H1 (cell line): ENCODE data around the gene AKAP8. TPM values are rescaled to one million over a fixed set of nuclear protein-coding genes. Genes with fewer than 3 reads are reported as not detected.

Experiments
- CTCF ChIA-PET: fragments of 300-600 bp; sonication (Branson Sonifier 250); formaldehyde crosslinking; loops from one replicate; lab custom pipeline; 2021; ENCODE audit not compliant: partially characterized antibody; lab: Charles Lee
- POLR2A ChIA-PET: fragments of 300-600 bp; sonication (Branson Sonifier 250); formaldehyde crosslinking; loops from one replicate; lab custom pipeline; 2021; ENCODE audit warnings: inconsistent platforms; ENCODE audit not compliant: partially characterized antibody; lab: Charles Lee
- DNase-seq, 2 experiments: peaks; one replicate each; pipeline versions ENCODE4 v3.0.0 to v3.0.0-alpha.2; 2010 to 2022; ENCODE audit warnings: low spot score in 2 of 2, low read depth in 1 of 2, mixed read lengths in 1 of 2
- FAIRE-seq: peaks from 2 replicates; lab custom pipeline; 2011; peaks lifted over from hg19 to GRCh38; lab: Jason Lieb, UNC
- H2AFZ ChIP-seq: 2 replicates; pipeline ENCODE4 v1.8.1; 2012; ENCODE audit warnings: low read length, inconsistent platforms
- H2AK5ac ChIP-seq: 2 replicates; pipeline ENCODE4 v1.6.1; 2013; ENCODE audit warnings: low read depth, low read length
- H2BK120ac ChIP-seq: replicated peaks from 2 replicates; pipeline ENCODE3; 2013; ENCODE audit warnings: low read depth, low read length, inconsistent platforms
- H2BK12ac ChIP-seq: 2 replicates; pipeline ENCODE4 v1.6.1; 2013; ENCODE audit warnings: low read depth, low read length
- H2BK15ac ChIP-seq: 2 replicates; pipeline ENCODE4 v1.6.1; 2013; ENCODE audit warnings: low read length
- H2BK20ac ChIP-seq: 2 replicates; pipeline ENCODE4 v1.6.1; 2013; ENCODE audit warnings: low read length
- H2BK5ac ChIP-seq: 2 replicates; pipeline ENCODE4 v1.6.1; 2013; ENCODE audit warnings: low read depth, low read length
- H3K14ac ChIP-seq: 2 replicates; pipeline ENCODE4 v1.6.1; 2013; ENCODE audit warnings: inconsistent platforms; ENCODE audit not compliant: insufficient read length
- H3K18ac ChIP-seq: 2 replicates; pipeline ENCODE4 v1.6.1; 2013; ENCODE audit warnings: low read length; ENCODE audit errors: extremely low read depth
- H3K23ac ChIP-seq: 2 replicates; pipeline ENCODE4 v1.6.1; 2013; ENCODE audit warnings: inconsistent platforms; ENCODE audit not compliant: insufficient read length
- H3K23me2 ChIP-seq: 2 replicates; pipeline ENCODE4 v1.6.1; 2013; ENCODE audit warnings: low read depth, low read length
- H3K27ac ChIP-seq: 2 replicates; pipeline ENCODE4 v1.6.1; 2011; ENCODE audit warnings: low read depth, low read length, inconsistent platforms
- H3K27me3 ChIP-seq, 4 experiments: replicated peaks in 1 of 4; 1 replicate in 1 of 4; 2 replicates in 3 of 4; pipeline versions ENCODE4 v1.6.1 to v1.8.1; 2011 to 2013; ENCODE audit warnings: low read length in 3 of 4, mild to moderate bottlenecking in 3 of 4, inconsistent platforms in 2 of 4, mixed read lengths in 2 of 4, moderate library complexity in 1 of 4; ENCODE audit not compliant: control insufficient read depth in 3 of 4, insufficient read depth in 3 of 4; ENCODE audit errors: extremely low read depth in 1 of 4
- H3K36me3 ChIP-seq, 4 experiments: 2 replicates each; pipeline versions ENCODE4 v1.6.1 to v1.8.1; 2011 to 2013; ENCODE audit warnings: mild to moderate bottlenecking in 4 of 4, low read length in 3 of 4, moderate library complexity in 2 of 4, control low read depth in 1 of 4, inconsistent platforms in 1 of 4; ENCODE audit not compliant: insufficient read depth in 4 of 4, control insufficient read depth in 2 of 4
- H3K4ac ChIP-seq: replicated peaks from 2 replicates; pipeline ENCODE3; 2013; ENCODE audit warnings: low read length, low read depth, mixed read lengths, inconsistent platforms; ENCODE audit not compliant: insufficient read length
- H3K4me1 ChIP-seq, 4 experiments: replicated peaks in 1 of 4; 1 replicate in 1 of 4; 2 replicates in 3 of 4; pipeline versions ENCODE4 v1.6.1 to v1.8.1; 2011 to 2013; ENCODE audit warnings: low read length in 3 of 4, inconsistent platforms in 2 of 4, mixed read lengths in 1 of 4; ENCODE audit not compliant: insufficient read depth in 4 of 4, control insufficient read depth in 3 of 4
- H3K4me2 ChIP-seq, 2 experiments: 2 replicates each; pipeline versions ENCODE4 v1.6.1 to v1.8.1; 2011 to 2013; ENCODE audit warnings: low read depth in 2 of 2, low read length in 2 of 2, control low read depth in 1 of 2, inconsistent platforms in 1 of 2, mild to moderate bottlenecking in 1 of 2; ENCODE audit not compliant: insufficient read depth in 1 of 2
- H3K4me3 ChIP-seq, 4 experiments: fragments of 200-600, 300-600 bp in 1 of 4; sonication (generic), shearing (Covaris generic), sonication (Bioruptor Twin) in 1 of 4; 2 replicates each; pipeline versions ENCODE4 v1.5.1 to v1.8.1; 2011 to 2016; ENCODE audit warnings: low read length in 4 of 4, low read depth in 3 of 4, control low read depth in 2 of 4, inconsistent platforms in 2 of 4, mild to moderate bottlenecking in 2 of 4, mixed read lengths in 1 of 4, moderate library complexity in 1 of 4; ENCODE audit not compliant: insufficient read depth in 2 of 4; ENCODE audit errors: extremely low read depth in 1 of 4
- H3K56ac ChIP-seq: replicated peaks from 2 replicates; pipeline ENCODE3; 2013; ENCODE audit warnings: low read depth, mild to moderate bottlenecking, mixed read lengths, low read length, inconsistent platforms; ENCODE audit not compliant: insufficient read length
- H3K79me1 ChIP-seq: 2 replicates; pipeline ENCODE4 v1.6.1; 2013; ENCODE audit warnings: low read depth, low read length, control low read depth
- H3K79me2 ChIP-seq, 2 experiments: 2 replicates each; pipeline versions ENCODE4 v1.6.1 to v1.8.1; 2012 to 2013; ENCODE audit warnings: low read length in 2 of 2, mild to moderate bottlenecking in 2 of 2, inconsistent platforms in 1 of 2; ENCODE audit not compliant: insufficient read depth in 2 of 2, control insufficient read depth in 1 of 2
- H3K9ac ChIP-seq, 4 experiments: replicated peaks in 1 of 4; 1 replicate in 1 of 4; 2 replicates in 3 of 4; pipeline versions ENCODE4 v1.6.1 to v1.8.1; 2011 to 2013; ENCODE audit warnings: low read depth in 3 of 4, low read length in 3 of 4, control low read depth in 2 of 4, mild to moderate bottlenecking in 2 of 4, moderate library complexity in 2 of 4, inconsistent platforms in 1 of 4; ENCODE audit errors: extremely low read depth in 1 of 4
- H3K9me3 ChIP-seq, 2 experiments: 2 replicates each; pipeline versions ENCODE4 v1.6.1 to v1.8.1; 2012 to 2013; ENCODE audit warnings: mild to moderate bottlenecking in 2 of 2, moderate library complexity in 2 of 2, control low read depth in 1 of 2, inconsistent platforms in 1 of 2, low read depth in 1 of 2, low read length in 1 of 2, mixed read lengths in 1 of 2; ENCODE audit not compliant: insufficient read depth in 2 of 2
- H4K20me1 ChIP-seq, 2 experiments: replicated peaks in 1 of 2; 2 replicates each; pipeline versions ENCODE3 to v1.8.1; 2011 to 2013; ENCODE audit warnings: inconsistent platforms in 2 of 2, low read length in 2 of 2, mild to moderate bottlenecking in 1 of 2; ENCODE audit not compliant: insufficient read depth in 2 of 2, control insufficient read depth in 1 of 2
- H4K5ac ChIP-seq: 2 replicates; pipeline ENCODE4 v1.6.1; 2013; ENCODE audit warnings: low read length, low read depth, mixed read lengths, inconsistent platforms; ENCODE audit not compliant: insufficient read length
- H4K8ac ChIP-seq: 2 replicates; pipeline ENCODE4 v1.8.0; 2013; ENCODE audit warnings: mild to moderate bottlenecking, moderate library complexity, low read length, inconsistent platforms; ENCODE audit not compliant: insufficient read depth; ENCODE audit errors: extremely low read depth
- H4K91ac ChIP-seq: replicated peaks from 2 replicates; pipeline ENCODE3; 2013; ENCODE audit warnings: low read length, mixed read lengths, inconsistent platforms; ENCODE audit not compliant: insufficient read length
- ASH2L ChIP-seq: fragments of 200-600, 300-600 bp; sonication (generic); IDR thresholded peaks from one replicate; pipeline ENCODE4 v1.7.1; 2017; ENCODE audit warnings: low read length
- BCL11A ChIP-seq, 2 experiments: IDR thresholded peaks; one replicate each; pipeline ENCODE4 v1.6.1; 2011; ENCODE audit warnings: low read depth in 2 of 2, low read length in 2 of 2, mild to moderate bottlenecking in 2 of 2
- BRCA1 ChIP-seq: IDR thresholded peaks from 2 replicates; pipeline ENCODE4 v1.6.1; 2012; ENCODE audit warnings: low read depth, low read length, improper control_type of control experiment
- EZH2 ChIP-seq: fragments of 200-600 bp; sonication (generic); IDR thresholded peaks from 2 replicates; pipeline ENCODE4 v1.7.1; 2012; ENCODE audit warnings: low read depth, mild to moderate bottlenecking, moderate library complexity, low read length, inconsistent platforms; ENCODE audit not compliant: severe bottlenecking
- KDM1A ChIP-seq: fragments of 200-600, 300-600 bp; sonication (generic); IDR thresholded peaks from 2 replicates; pipeline ENCODE4 v1.7.1; 2016; ENCODE audit warnings: mild to moderate bottlenecking, low read length, borderline replicate concordance
- KDM4A ChIP-seq: IDR thresholded peaks from one replicate; pipeline ENCODE4 v1.7.1; 2012; ENCODE audit warnings: low read depth, mild to moderate bottlenecking, moderate library complexity, low read length, inconsistent platforms; ENCODE audit not compliant: severe bottlenecking
- POLR2A ChIP-seq, 2 experiments: IDR thresholded peaks; 1 replicate in 1 of 2; 2 replicates in 1 of 2; pipeline ENCODE4 v1.6.1; 2011; ENCODE audit warnings: low read depth in 2 of 2, low read length in 2 of 2, mild to moderate bottlenecking in 2 of 2; ENCODE audit errors: control extremely low read depth in 1 of 2
- RAD21 ChIP-seq, 2 experiments: IDR thresholded peaks in 1 of 2; conservative IDR thresholded peaks in 1 of 2; 2 replicates each; pipeline ENCODE4 v1.6.1; 2011; ENCODE audit warnings: low read depth in 2 of 2, low read length in 2 of 2, improper control_type of control experiment in 1 of 2, inconsistent platforms in 1 of 2, mild to moderate bottlenecking in 1 of 2, moderate library complexity in 1 of 2
- SUZ12 ChIP-seq: fragments of 200-600 bp; sonication (generic); IDR thresholded peaks from 2 replicates; pipeline ENCODE4 v1.6.1; 2012; ENCODE audit warnings: mild to moderate bottlenecking, inconsistent platforms, low read length, moderate library complexity, mixed read lengths
- TAF1 ChIP-seq: IDR thresholded peaks from 2 replicates; pipeline ENCODE4 v1.6.1; 2011; ENCODE audit warnings: mild to moderate bottlenecking, low read depth, low read length
- TAF7 ChIP-seq: optimal IDR thresholded peaks from 2 replicates; pipeline ENCODE3; 2011; ENCODE audit warnings: low read depth, mild to moderate bottlenecking, inconsistent platforms, low read length, moderate library complexity, borderline replicate concordance
- USF2 ChIP-seq: IDR thresholded peaks from 2 replicates; pipeline ENCODE4 v1.6.1; 2011; ENCODE audit warnings: low read length, improper control_type of control experiment
- WGBS, 2 experiments: shearing (Covaris generic) in 1 of 2; methylation state at CpG; one replicate each; pipeline versions ENCODE4 v1.1.6 to v1.1.7; 2013 to 2015; ENCODE audit warnings: low lambda C conversion rate in 2 of 2, mixed read lengths in 2 of 2, inconsistent platforms in 1 of 2, low coverage in 1 of 2, missing lambda C conversion rate in 1 of 2; ENCODE audit not compliant: insufficient replicate concordance in 2 of 2, insufficient coverage in 1 of 2, insufficient read length in 1 of 2; ENCODE audit errors: extremely low coverage in 1 of 2, missing lambda C conversion rate in 1 of 2; 5-methylcytosine and 5-hydroxymethylcytosine counted together
- polyA plus RNA-seq, 7 experiments: library from polyadenylated mRNA; depleted of rRNA in 3 of 7; stranded (reverse) in 5 of 7; unstranded in 2 of 7; fragments of >200 nt in 5 of 7; fragments of 200-250 nt in 2 of 7; gene quantifications; 1 replicate in 5 of 7; 2 replicates in 1 of 7; 4 replicates in 1 of 7; pipeline versions ENCODE4 v1.2.1 to v1.2.3, GENCODE V29; 2011 to 2013; ENCODE audit warnings: missing spikeins in 2 of 7, mixed read lengths in 2 of 7
- total RNA-seq: library from RNA; stranded (reverse); fragmentation: NEBNext Ultra II Directional; extraction: Animal tissue kit (Norgen Biotek cat#: 25700); gene quantifications from 2 replicates; pipeline ENCODE4 v1.2.1, GENCODE V29; 2021

AKAP8 gene
- total and polyA plus RNA-seq, 2 of the 8 experiments (the other 6 are each of a cell fraction or from before 2014, with no cell fraction given) = 17.0 to 41.0 TPM

DNA sequence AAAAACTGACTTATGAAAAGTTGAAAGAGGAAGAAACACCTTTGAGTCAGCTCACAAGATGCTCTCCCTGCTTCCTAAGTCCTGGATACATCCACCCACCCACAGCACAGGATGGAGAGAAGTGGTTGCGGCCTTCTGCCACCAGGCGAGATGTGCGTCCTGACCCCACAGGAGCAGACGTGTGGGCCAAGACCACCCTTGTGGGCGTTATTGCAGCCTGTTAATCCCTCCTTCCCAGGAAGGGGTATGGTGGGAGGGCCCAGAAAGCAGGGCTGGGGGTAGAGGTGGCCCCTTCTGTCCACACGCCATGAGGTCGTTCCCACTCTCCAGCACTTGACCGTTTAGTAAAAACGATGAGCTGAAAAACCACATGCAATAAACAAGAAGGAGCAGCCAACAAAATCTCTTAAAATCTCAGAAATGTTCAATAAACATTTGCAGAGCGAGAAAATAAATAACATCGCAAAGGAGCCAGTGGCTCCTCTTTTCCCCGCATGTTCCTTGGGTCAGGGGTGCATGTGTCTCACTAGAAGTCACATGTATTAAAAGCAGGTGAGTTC lies 41.6 kb upstream of the AKAP8 start:
- CTCF ChIA-PET = interaction anchor here (0.9 to 5.1 kb wide), 7 partner anchors 8 to 134 kb away, joined by 3 to 48 read pairs (median 18); no protein-coding TSS in a partner anchor
- FAIRE-seq = no peak
- no peak for TF ChIP-seq ASH2L
- TF ChIP-seq KDM1A = no peak
- TF ChIP-seq KDM4A = no peak
- TF ChIP-seq SUZ12 = no peak
- no peak for TF ChIP-seq RAD21 (IDR thresholded peaks at IDR 0.05 in 1 of 2, conservative IDR thresholded peaks at IDR 0.05 in 1 of 2; ENCODE audit: low read depth in 2 of 2, low read length in 2 of 2)
- TF ChIP-seq TAF7 = no peak
- no peak for TF ChIP-seq BRCA1
- no peak for TF ChIP-seq EZH2
- no peak for TF ChIP-seq USF2
- no peak for TF ChIP-seq TAF1
- no peak for TF ChIP-seq POLR2A (IDR thresholded peaks at IDR 0.05; ENCODE audit: control extremely low read depth in 1 of 2, low read depth in 2 of 2, low read length in 2 of 2)
- TF ChIP-seq BCL11A (IDR thresholded peaks at IDR 0.05; ENCODE audit: low read depth in 2 of 2, low read length in 2 of 2) = no peak

More for the DNA sequence above, 41.6 kb upstream of the AKAP8 start:
- POLR2A ChIA-PET = interaction anchor here (0.6 to 6.1 kb wide), 10 partner anchors 8 to 89 kb away, joined by 3 to 71 read pairs (median 4); partner anchors contain the start of genes AKAP8 and BRD4
- Histone ChIP-seq H2BK15ac (no peak overlapping the region), H3K36me3 (peaks cover 0 to 35% (median 22%) of the 10 kb centered on the region in 4 experiments; a peak in 5 of 8 replicates), H4K91ac (no peak overlapping the region), H3K56ac (no peak overlapping the region), H4K5ac (no peak overlapping the region), H3K23ac (no peak overlapping the region), H4K20me1 (peaks cover 4 to 8% of the 10 kb centered on the region in 2 experiments), H3K4ac (no peak overlapping the region), H2AK5ac (no peak overlapping the region), H3K27me3 (no peaks in the 10 kb centered on the region), H3K27ac (no peak overlapping the region), H3K4me3 (no peak overlapping the region), H3K23me2 (peaks cover 4% of the 10 kb centered on the region; the same call in 1 of the 2 replicates), H2BK120ac (no peak overlapping the region), H3K14ac (no peak overlapping the region), H2BK5ac (no peak overlapping the region), H3K4me1 (peaks cover 0 to 4% (median 3%) of the 10 kb centered on the region in 4 experiments; a peak in 5 of 7 replicates), H3K9ac (no peak overlapping the region), H3K4me2 (no peak overlapping the region), H2BK12ac (no peak overlapping the region), H3K18ac (no peak overlapping the region), H2AFZ (no peak overlapping the region), H3K79me1 (peaks cover 2% of the 10 kb centered on the region; the same call in 1 of the 2 replicates), H3K9me3 (peaks cover 3 to 4% of the 10 kb centered on the region in 2 experiments; a peak in 1 of 4 replicates), H2BK20ac (no peak overlapping the region), H3K79me2 (peaks cover 20 to 26% of the 10 kb centered on the region in 2 experiments), H4K8ac (no peak overlapping the region)
- no peak for DNase-seq
- 95% methylated on average over 12 of the region's 12 CpGs; no CpG with 5 or more reads in 1 of the 2 experiments for WGBS, 2 experiments
